ENCODE data around the gene OPCML.

OPCML gene

DNA sequence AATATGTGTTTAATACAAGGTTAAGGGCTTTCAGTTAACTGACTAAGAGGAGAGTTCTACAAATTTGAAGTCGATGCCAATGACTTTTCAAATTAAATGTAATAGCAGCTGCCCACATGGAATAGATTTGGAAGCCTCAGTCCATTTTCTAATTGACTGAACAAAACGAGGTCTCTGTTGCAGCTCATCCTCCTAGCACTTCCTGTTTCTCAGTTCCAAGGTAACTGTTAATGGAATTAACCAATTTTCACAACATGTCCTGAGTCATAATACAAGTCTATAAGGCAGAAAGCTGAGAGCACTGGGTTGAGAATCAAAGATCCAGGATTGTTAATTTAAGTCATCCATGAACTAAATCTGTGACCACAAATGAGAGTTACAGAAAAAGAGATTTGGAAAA, 177.2 kb downstream of the OPCML start:
- no peak for DNase-seq (ENCODE audit: low spot score)

DNA sequence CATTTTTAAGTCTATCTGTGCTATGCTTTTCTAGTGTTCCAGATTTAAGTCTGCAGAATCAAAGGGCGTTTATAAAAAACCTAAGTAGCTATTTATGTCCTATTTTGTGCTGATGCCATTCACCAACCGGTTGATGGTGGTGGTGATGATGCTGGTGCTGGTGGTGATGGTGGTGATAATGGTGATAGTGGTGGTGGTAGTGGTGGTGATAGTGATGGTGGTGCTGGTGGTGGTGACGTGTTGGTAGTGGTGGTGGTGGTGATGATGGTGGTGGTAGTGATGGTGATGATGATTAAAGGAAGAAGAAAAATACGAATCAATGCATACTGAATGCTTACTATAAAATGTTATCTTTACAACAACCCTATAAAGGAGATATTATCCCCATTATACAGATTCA, 178.2 kb downstream of the OPCML start:
- DNase-seq (ENCODE audit: low spot score): no peak

DNA sequence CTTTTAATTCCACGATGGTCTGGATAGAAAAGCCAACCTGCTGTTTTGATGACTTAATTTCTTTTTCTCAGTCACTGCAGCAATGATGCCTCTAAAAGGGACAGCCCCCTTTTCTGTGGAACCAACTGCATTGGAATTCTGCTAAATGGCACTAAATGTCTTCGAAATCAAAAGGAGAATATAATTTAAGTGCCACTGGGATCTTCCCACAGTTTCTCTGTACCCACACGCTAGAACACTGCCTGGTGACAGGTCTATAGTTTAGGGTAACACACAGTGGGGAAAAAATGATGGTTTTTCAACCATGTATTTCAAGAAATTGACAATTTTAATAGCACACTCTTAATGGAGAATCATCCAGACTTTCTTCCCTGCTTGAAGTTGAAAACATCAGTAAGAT, 182.3 kb downstream of the OPCML start:
- no peak for DNase-seq (ENCODE audit: low spot score)

DNA sequence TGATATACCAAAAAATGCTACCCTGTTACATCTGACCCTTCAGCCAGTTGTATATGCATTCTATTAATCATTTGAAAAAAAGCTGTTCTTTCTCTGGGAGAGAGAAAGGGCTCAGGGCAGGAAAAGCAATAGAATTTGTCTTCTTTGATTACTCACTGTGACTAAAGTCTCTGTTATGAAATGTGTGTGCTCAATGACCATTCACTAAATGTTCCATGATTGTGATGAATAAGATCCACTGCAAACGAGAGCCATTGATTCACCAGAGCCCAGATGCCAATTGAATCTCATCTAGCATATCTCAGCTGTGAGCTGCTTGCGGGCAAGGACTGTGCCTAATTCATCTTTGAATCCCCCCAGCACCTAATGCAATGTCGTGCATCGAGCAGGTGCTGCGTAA, 184.3 kb downstream of the OPCML start:
- DNase-seq (ENCODE audit: low spot score): no peak

DNA sequence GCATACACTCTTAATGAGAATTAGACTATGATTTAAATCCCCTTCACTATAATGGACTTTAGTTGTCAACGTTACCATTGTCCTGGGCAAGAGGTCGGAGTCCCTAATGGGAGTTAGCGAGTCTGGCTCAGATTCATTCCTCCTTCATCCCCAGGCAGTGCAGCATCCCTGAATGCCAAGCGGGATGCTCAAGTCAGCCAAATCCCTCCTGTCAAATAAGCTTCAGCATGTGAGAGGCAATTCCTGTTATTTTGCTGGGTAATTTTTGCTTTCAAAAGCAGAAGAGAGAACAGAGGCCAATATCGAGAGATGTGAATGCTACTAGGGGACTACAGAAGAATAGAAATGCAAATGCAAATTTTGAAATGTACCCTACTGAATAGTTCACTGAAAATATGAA, 186.2 kb downstream of the OPCML start:
- no peak for DNase-seq (ENCODE audit: low spot score)

DNA sequence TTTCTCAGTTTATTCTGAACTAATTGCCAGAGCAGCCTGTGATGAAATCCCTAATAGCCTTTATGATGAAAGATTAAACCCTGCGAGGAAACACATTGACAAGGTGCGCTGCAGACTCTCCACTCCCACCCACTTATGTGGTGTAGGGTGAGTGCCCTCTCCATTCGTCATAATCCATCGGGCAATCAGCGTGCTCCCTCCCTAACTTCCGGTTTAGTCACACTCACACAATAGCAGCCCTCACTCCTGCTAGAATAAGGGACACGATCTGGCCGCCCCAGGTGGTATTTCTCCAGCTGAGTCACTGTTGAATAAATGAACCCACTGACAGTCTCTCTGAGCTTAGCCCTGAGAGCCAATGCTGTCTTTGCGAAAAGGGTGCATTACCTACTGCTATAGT, 188.3 kb downstream of the OPCML start:
- DNase-seq (ENCODE audit: low spot score): no peak

DNA sequence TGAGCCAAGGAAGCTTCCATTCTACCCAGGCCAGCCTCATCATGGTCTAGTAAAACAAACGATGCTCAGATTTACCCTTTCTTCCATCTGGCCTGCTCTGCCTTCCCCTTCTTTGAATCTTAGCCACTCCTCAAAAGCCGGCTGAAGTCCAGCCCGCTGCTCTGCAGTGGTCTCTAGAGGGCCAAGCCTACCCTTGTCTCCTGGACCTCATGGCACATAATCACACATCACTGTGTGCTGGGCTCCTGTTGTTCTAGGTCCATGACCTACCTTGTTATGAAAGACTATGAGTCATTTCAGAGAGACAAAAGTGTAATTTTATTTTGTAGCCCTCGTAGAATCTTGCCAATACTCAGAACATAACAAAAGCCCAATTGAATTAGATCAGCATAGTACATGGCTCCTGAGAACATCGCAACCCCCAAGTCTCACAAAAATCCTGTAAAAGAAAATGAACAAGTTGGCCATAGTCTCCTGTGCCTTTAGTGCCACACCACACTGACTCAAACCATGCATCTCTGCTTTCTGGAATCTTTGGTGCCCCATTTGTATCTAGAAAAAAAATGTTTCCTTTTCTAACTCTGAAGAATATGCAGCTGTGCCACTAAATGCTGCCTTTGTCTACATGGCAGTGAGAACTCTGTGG, 192.7 kb downstream of the OPCML start:
- no peak for DNase-seq (ENCODE audit: low spot score)

DNA sequence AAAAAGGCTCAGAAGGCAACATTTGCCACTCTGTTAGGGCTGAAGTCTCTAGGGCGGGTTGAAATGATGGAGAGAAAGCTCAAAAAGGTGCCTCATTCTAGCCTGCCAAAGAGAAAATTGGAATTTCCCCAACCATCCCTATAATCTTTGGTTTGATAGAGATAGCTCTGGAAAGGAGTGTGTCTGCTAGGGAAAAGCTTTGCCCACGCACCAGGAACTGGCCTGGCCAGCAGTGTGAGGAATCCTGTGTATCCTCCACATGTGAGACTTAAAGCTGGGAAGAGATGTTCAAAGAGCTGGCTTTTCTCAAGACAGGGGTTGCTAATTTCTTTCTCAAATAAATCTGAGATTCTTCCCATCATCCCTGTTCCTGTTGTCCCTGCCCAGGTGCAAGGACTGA, 193.7 kb downstream of the OPCML start:
- no peak for DNase-seq (ENCODE audit: low spot score)

DNA sequence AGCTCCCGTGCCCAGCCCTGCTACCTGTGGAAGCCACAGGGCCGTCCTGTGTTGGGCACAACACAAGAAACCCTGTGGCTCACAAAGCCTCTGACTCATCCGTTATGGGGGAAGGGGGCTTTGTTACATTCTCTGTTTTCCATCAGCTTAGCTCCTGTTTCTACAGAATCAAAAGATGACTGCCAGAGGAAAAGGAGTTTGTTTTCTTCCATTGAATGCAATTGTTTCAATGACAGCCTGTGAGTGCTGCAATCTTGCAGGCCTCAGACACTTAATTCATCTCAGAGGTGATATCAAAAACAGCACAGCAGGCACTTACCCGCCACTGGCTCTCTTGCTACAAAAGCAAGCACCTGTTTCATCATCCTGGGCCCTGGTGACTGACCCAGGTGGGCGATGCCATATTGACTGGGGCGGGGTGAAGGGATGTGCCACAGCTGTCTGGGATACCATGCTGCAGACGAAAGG, 194.3 kb downstream of the OPCML start:
- DNase-seq (ENCODE audit: low spot score): no peak

GRCh38 chr11:133337193-133337592, 195.1 kb downstream of the OPCML start:
- DNase-seq (ENCODE audit: low spot score): no peak

- DNase-seq (ENCODE audit: low spot score): no peak
These were observed 201.3 kb downstream of the OPCML start for GRCh38 chr11:133331031-133331430.

GRCh38 chr11:133326849-133327248, 205.5 kb downstream of the OPCML start:
- no peak for DNase-seq (ENCODE audit: low spot score)

DNA sequence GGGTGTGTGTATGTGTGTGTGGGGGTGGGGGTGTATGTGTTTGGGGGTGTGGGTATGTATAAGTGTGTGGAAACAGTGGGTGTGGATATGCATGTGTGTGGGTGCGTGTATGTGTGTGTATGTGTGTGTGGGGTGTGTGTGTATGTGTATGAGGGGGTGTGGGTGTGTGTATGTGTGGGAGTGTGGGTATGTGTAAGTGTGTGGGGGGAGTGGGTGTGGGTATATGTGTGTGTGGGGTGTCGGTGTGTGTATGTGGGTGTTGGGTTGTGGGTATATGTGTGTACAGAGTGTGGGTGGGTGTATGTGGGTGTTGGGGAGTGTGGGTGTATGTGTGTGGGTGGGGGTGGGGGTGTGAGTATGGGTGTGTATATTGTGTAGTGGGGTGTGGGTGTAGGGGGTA, 206.0 kb downstream of the OPCML start:
- DNase-seq (ENCODE audit: low spot score): no peak

GRCh38 chr11:133325711-133326110, 206.6 kb downstream of the OPCML start:
- DNase-seq (ENCODE audit: low spot score): no peak

GRCh38 chr11:133323354-133323753, 208.9 kb downstream of the OPCML start:
- DNase-seq (ENCODE audit: low spot score): no peak

DNA sequence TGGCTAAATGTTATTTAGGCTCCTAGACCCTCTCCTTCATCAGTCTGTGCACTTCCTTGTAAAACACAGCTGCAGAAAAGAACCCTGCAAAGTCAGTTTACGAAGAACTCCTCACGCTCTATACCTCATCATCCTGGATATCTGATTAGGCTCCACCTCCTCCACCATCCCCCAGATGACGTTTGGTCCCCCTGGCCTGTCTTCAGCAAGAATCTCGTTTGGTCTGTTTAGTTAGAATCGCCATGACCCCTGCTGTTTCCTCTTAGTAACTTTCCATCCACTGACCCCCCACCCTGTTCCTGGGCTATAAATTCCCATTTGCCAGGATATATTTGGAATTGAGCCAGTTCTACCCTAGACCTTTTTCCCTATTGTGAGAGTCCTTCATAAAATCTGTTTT, 214.1 kb downstream of the OPCML start:
- DNase-seq (ENCODE audit: low spot score): no peak

DNA sequence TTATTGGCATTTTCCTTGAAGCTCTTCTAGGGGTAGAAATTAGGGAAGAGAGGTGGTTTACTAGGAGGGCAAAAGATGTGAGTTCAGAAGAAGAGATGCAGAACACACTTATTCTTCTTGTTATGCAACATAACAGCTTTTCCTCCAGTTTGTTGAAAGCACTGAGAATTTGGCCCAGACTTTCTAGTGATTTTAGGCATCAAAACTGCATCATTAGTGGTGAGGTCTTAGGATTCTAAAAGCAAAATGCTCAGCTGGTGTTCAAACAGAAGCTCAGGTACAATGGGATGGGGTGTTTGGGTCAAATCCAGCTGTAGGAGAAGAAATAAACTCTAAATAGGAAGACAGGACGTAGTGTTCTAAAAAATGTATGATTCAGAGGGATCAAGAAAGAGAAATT, 221.1 kb downstream of the OPCML start:
- DNase-seq (ENCODE audit: low spot score): no peak

DNA sequence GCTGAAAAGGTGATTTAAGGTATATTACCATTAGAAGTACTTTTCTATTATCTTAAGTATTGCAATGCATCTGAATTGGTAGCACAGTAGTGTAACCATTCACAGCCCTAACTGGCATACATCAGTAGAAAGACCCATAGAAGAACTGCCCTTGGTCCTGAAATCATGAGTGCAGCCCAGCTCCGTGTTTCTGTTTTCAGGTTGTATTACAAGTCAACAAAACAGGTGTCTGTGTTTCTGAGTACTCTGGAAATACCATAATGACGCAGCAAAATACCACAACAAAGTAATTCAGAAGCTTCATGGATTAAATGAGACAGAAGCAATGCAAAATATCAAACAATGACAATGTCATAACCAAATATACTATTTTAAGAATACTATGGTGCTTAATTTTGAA, 226.3 kb downstream of the OPCML start:
- no peak for DNase-seq (ENCODE audit: low spot score)

DNA sequence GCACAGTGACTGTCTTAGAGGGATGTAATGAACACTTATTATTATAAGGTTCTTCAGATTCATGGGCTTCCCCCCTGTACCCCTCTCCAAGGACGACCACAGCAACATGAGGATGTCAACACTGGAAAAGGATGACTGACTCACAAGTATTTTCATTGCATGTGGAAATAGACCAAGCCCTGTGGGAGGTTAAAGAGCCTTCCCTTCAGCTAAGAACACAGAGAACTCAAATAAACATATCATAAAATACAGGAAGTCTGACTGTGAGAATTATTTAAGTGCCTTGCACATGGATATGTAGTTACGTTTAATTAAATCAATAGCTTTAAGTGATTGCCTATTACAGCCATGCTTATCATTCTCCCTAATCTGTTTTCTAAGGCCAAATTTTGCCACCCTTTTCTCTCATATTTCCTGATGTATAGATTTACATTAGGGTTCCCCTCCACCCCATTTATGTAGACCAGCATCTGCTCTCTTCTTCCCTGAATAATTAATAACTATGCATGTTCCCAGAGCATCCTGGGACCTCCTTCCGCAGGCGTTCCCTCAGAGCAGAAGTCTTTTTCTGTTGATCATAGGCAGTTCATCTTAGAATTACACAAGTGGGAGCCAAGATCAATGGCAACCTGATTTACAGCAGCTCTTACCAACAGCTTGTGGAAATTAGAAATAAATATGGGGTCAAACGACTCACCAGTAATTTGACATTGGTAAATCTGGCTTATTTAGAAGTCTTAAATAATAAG, 226.9 kb downstream of the OPCML start:
- DNase-seq (ENCODE audit: low spot score): no peak

DNA sequence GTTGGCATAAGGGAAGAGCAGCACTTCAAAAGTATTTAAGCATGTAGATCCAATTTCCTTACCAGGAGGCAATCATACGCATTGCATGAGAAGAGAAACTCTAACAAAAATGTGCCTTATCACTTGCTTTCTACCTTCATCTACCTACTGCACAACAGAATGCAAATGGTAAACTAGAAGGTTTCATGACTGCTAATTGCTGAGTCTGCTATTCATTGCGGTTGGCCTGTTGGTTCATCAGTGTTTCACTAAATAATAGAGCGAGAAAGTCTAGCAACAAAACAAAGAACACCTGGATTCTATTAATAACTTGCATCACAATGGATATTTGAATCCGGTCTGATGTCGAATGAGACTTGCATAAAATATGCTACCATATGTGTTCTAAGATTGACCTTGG, 229.0 kb downstream of the OPCML start:
- no peak for DNase-seq (ENCODE audit: low spot score)

DNA sequence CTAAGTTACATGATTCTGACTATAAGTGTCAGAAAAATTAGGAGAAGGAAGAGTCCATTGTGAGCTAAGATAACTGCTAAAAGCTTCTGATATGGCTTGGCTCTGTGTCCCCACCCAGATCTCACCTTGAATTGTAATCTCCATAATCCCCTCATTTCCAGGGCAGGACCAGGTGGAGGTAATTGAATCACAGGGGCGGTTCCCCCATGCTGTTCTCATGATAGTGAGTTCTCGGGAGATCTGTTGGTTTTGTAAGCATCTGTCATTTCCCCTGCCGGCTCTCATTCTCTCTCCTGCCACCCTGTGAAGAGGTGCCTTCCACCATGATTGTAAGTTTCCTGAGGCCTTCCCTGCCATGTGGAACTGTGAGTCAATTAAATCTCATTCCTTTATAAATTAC, 230.2 kb downstream of the OPCML start:
- no peak for DNase-seq (ENCODE audit: low spot score)

- DNase-seq (ENCODE audit: low spot score): no peak
These were observed 231.6 kb downstream of the OPCML start for GRCh38 chr11:133300666-133301065.

- no peak for DNase-seq (ENCODE audit: low spot score)
These were observed 240.5 kb downstream of the OPCML start for GRCh38 chr11:133291780-133292179.

- no peak for DNase-seq (ENCODE audit: low spot score)
These were observed 246.9 kb downstream of the OPCML start for GRCh38 chr11:133285359-133285758.

All from hematopoietic multipotent progenitor cell treated with erythropoietin and hydrocortisone succinate and interleukin-3 and kit ligand, for 17 days (in vitro differentiated cells).